Liver (tissue), 9 donors: ENCODE results near the gene LRRC46. TPM values are rescaled to one million over a fixed set of nuclear protein-coding genes. Genes with fewer than 3 reads are reported as not detected.

Experiments used
- DNase-seq: peaks from one replicate; pipeline ENCODE4 v3.0.0-alpha.2; 2017; ENCODE audit warnings: low spot score
- H3K27ac ChIP-seq, 2 donors: one replicate each; pipeline ENCODE4 v1.7.0; 2013; ENCODE audit warnings: inconsistent platforms in 2 of 2, low read length in 2 of 2, control low read depth in 1 of 2, low read depth in 1 of 2, mild to moderate bottlenecking in 1 of 2
- H3K27me3 ChIP-seq, 4 donors: one replicate each; pipeline versions ENCODE4 v1.6.1 to v1.7.0; 2013; ENCODE audit warnings: low read length in 3 of 4, inconsistent platforms in 1 of 4, mild to moderate bottlenecking in 1 of 4, moderate library complexity in 1 of 4; ENCODE audit not compliant: control insufficient read depth in 4 of 4, insufficient read depth in 4 of 4
- H3K36me3 ChIP-seq, 4 donors: one replicate each; pipeline versions ENCODE4 v1.6.1 to v1.7.0; 2013; ENCODE audit warnings: low read length in 3 of 4, mild to moderate bottlenecking in 3 of 4, low read depth in 1 of 4, moderate library complexity in 1 of 4; ENCODE audit not compliant: control insufficient read depth in 4 of 4, insufficient read depth in 3 of 4
- H3K4me1 ChIP-seq, 4 donors: one replicate each; pipeline versions ENCODE4 v1.6.1 to v1.7.0; 2013; ENCODE audit warnings: low read length in 3 of 4, mild to moderate bottlenecking in 3 of 4, moderate library complexity in 1 of 4; ENCODE audit not compliant: control insufficient read depth in 4 of 4, insufficient read depth in 4 of 4
- H3K4me3 ChIP-seq, 3 donors: one replicate each; pipeline versions ENCODE4 v1.6.1 to v1.7.0; 2013; ENCODE audit warnings: low read length in 3 of 3, control low read depth in 1 of 3, low read depth in 1 of 3, mild to moderate bottlenecking in 1 of 3
- H3K9ac ChIP-seq, 2 donors: one replicate each; pipeline ENCODE4 v1.7.0; 2013; ENCODE audit warnings: low read length in 2 of 2, mild to moderate bottlenecking in 2 of 2, moderate library complexity in 2 of 2, control low read depth in 1 of 2, low read depth in 1 of 2
- H3K9me3 ChIP-seq, 4 donors: one replicate each; pipeline versions ENCODE4 v1.6.1 to v1.7.0; 2013; ENCODE audit warnings: low read length in 3 of 4; ENCODE audit not compliant: control insufficient read depth in 4 of 4
- EGR1 ChIP-seq, 2 donors: IDR thresholded peaks; 2 replicates each; pipeline ENCODE4 v1.6.1; 2016 to 2018; ENCODE audit warnings: antibody characterized with exemption in 2 of 2, low read depth in 2 of 2
- FOXA1 ChIP-seq: IDR thresholded peaks from 2 replicates; pipeline ENCODE4 v1.6.1; 2016; ENCODE audit warnings: antibody characterized with exemption
- FOXA2 ChIP-seq: IDR thresholded peaks from 2 replicates; pipeline ENCODE4 v1.6.1; 2016; ENCODE audit warnings: antibody characterized with exemption
- GABPA ChIP-seq, 2 donors: IDR thresholded peaks in 1 of 2; conservative IDR thresholded peaks in 1 of 2; 2 replicates each; pipeline ENCODE4 v1.6.1; 2016; ENCODE audit warnings: antibody characterized with exemption in 2 of 2, mild to moderate bottlenecking in 1 of 2, moderate library complexity in 1 of 2
- JUND ChIP-seq, 2 donors: IDR thresholded peaks; 2 replicates each; pipeline ENCODE4 v1.6.1; 2016; ENCODE audit warnings: antibody characterized with exemption in 2 of 2
- NR2F2 ChIP-seq: IDR thresholded peaks from 2 replicates; pipeline ENCODE4 v1.6.1; 2016; ENCODE audit warnings: antibody characterized with exemption
- RAD21 ChIP-seq, 2 donors: IDR thresholded peaks; 2 replicates each; pipeline ENCODE4 v1.6.1; 2016; ENCODE audit warnings: antibody characterized with exemption in 2 of 2, mild to moderate bottlenecking in 2 of 2
- RXRA ChIP-seq, 2 donors: IDR thresholded peaks; 2 replicates each; pipeline ENCODE4 v1.6.1; 2017 to 2018; ENCODE audit warnings: antibody characterized with exemption in 2 of 2, mild to moderate bottlenecking in 1 of 2
- SP1 ChIP-seq: IDR thresholded peaks from 2 replicates; pipeline ENCODE4 v1.6.1; 2018; ENCODE audit warnings: antibody characterized with exemption, mild to moderate bottlenecking
- YY1 ChIP-seq: IDR thresholded peaks from 2 replicates; pipeline ENCODE4 v1.6.1; 2016; ENCODE audit warnings: antibody characterized with exemption, mild to moderate bottlenecking
- WGBS: extraction: QIAGEN DNeasy Blood & Tissue Kit; methylation state at CpG from one replicate; pipeline ENCODE4 v1.1.7; 2013; 5-methylcytosine and 5-hydroxymethylcytosine counted together
- polyA plus RNA-seq, 2 donors: library from polyadenylated mRNA; stranded (reverse) in 1 of 2; unstranded in 1 of 2; fragments of 200-250 nt in 1 of 2; fragments of >200 nt in 1 of 2; fragmentation: Nextera tagmentation in 1 of 2; extraction: Ambion mirVana in 1 of 2; gene quantifications; one replicate each; pipeline versions ENCODE4 v1.2.1 to v1.2.3, GENCODE V29; 2013 to 2015
- total RNA-seq, 2 donors: library from RNA; depleted of rRNA; stranded (reverse); fragments of >200 nt; gene quantifications; one replicate each; pipeline ENCODE4 v1.2.3, GENCODE V29; 2014
- TF ChIP-seq, protein P1 (sequence below): IDR thresholded peaks from 2 replicates; pipeline ENCODE4 v1.6.1; 2016; ENCODE audit warnings: antibody characterized with exemption, mild to moderate bottlenecking
- TF ChIP-seq, protein P2 (sequence below): IDR thresholded peaks from 2 replicates; pipeline ENCODE4 v1.6.1; 2016; ENCODE audit warnings: antibody characterized with exemption
- TF ChIP-seq, protein P3 (sequence below): IDR thresholded peaks from 2 replicates; pipeline ENCODE4 v1.6.1; 2016; ENCODE audit warnings: antibody characterized with exemption
- TF ChIP-seq, protein P4 (sequence below): fragments of 150-350 bp; IDR thresholded peaks from 2 replicates; pipeline ENCODE4 v1.5.1; 2017; ENCODE audit warnings: improper control_type of control experiment, low read depth, low read length; ENCODE audit not compliant: missing input control
- donor health status: healthy.
- donor health status: healthy.
- donor health status: healthy.
- donor health status: healthy.
- donor health status: healthy.

Gene LRRC46
- total and polyA plus RNA-seq, 4 donors = under 0.01 to 0.43 (median 0.32) TPM

DNA sequence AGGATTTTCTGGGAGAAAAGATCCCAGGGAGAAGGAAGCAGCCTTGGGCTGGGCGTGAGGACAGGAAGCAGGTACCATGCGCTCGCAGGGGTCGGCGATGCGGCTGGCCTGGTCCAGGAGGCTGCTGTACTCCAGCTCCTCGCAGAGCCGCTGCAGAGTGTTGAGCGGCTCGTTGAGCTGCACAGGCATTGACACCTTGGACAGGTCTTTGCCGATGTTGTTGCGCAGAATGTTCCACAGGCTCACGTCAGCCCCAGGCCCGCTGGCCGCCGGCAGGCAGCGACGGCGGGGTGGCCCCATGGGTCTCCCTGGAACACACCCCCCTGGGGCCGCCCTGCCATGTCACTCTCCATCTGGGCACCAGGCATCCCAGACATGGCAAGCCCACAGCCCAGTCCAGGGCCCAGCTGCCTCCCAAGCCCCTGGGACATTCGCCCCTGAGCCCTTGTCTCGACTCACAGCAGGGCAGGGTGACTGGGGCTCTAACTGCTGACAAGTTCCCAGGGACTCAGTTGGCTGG is 17.9 kb upstream of the LRRC46 start (continued):
- TF ChIP-seq YY1 (no peak), RAD21 (IDR thresholded peaks at IDR 0.05) (no peak)

DNA sequence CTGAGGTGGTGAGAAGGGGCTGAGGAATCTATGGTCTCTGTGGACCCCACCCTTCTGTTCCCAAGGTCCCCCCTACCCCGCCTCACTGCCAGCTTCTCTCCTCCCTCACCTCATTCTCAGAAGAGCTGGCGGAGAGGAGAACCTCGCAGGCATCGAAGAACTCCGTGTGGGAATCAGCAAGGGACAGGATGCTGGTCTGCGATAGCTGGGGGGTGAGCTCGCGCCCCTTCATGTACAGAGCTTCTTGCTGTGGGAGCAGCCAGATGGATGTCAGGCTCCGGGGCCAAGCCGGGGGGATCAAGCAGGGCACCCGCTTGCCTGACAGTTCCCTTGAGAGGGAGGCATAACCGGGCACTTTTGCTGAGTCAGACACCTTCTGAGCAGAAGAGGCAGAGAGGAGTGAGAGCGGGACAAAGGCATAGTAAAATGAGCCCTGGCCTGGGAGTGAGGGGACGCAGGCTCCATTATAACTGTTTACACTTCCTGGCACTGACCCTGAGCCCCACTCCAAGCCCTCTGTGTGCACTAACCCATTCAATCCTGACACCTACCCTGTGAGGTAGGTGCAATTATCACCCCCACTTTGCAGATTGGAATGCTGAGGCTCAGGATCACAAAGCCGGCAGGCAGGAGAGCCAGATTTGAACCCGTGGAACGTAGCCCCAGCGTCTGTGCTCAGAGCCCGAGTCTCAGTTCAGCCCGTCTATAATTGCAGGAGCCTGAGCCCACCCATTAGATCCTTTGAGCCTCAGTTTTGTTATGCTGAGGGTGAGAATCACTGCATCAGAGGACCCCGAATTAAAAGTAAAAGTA is 16.2 kb upstream of the LRRC46 start:
- H3K4me3 ChIP-seq = no peak overlapping the region
- H3K27ac ChIP-seq = no peak overlapping the region
- no peak for DNase-seq
- no peaks in the 10 kb centered on the region for H3K9me3 ChIP-seq
- TF ChIP-seq NR2F2 (no peak), RAD21 (IDR thresholded peaks at IDR 0.05) (no peak), SP1 (no peak), RXRA (IDR thresholded peaks at IDR 0.05) (no peak), FOXA2 (no peak), JUND (IDR thresholded peaks at IDR 0.05) (no peak), EGR1 (IDR thresholded peaks at IDR 0.05; ENCODE audit: low read depth in 2 of 2) (no peak), FOXA1 (no peak), GABPA (IDR thresholded peaks at IDR 0.05 in 1 of 2, conservative IDR thresholded peaks at IDR 0.05 in 1 of 2) (no peak)
- TF ChIP-seq, protein P1, sequence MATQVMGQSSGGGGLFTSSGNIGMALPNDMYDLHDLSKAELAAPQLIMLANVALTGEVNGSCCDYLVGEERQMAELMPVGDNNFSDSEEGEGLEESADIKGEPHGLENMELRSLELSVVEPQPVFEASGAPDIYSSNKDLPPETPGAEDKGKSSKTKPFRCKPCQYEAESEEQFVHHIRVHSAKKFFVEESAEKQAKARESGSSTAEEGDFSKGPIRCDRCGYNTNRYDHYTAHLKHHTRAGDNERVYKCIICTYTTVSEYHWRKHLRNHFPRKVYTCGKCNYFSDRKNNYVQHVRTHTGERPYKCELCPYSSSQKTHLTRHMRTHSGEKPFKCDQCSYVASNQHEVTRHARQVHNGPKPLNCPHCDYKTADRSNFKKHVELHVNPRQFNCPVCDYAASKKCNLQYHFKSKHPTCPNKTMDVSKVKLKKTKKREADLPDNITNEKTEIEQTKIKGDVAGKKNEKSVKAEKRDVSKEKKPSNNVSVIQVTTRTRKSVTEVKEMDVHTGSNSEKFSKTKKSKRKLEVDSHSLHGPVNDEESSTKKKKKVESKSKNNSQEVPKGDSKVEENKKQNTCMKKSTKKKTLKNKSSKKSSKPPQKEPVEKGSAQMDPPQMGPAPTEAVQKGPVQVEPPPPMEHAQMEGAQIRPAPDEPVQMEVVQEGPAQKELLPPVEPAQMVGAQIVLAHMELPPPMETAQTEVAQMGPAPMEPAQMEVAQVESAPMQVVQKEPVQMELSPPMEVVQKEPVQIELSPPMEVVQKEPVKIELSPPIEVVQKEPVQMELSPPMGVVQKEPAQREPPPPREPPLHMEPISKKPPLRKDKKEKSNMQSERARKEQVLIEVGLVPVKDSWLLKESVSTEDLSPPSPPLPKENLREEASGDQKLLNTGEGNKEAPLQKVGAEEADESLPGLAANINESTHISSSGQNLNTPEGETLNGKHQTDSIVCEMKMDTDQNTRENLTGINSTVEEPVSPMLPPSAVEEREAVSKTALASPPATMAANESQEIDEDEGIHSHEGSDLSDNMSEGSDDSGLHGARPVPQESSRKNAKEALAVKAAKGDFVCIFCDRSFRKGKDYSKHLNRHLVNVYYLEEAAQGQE = no peak
- TF ChIP-seq, protein P2, sequence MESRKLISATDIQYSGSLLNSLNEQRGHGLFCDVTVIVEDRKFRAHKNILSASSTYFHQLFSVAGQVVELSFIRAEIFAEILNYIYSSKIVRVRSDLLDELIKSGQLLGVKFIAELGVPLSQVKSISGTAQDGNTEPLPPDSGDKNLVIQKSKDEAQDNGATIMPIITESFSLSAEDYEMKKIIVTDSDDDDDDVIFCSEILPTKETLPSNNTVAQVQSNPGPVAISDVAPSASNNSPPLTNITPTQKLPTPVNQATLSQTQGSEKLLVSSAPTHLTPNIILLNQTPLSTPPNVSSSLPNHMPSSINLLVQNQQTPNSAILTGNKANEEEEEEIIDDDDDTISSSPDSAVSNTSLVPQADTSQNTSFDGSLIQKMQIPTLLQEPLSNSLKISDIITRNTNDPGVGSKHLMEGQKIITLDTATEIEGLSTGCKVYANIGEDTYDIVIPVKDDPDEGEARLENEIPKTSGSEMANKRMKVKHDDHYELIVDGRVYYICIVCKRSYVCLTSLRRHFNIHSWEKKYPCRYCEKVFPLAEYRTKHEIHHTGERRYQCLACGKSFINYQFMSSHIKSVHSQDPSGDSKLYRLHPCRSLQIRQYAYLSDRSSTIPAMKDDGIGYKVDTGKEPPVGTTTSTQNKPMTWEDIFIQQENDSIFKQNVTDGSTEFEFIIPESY = no peak
- TF ChIP-seq, protein P3, sequence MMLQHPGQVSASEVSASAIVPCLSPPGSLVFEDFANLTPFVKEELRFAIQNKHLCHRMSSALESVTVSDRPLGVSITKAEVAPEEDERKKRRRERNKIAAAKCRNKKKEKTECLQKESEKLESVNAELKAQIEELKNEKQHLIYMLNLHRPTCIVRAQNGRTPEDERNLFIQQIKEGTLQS = no peak
- TF ChIP-seq, protein P4, sequence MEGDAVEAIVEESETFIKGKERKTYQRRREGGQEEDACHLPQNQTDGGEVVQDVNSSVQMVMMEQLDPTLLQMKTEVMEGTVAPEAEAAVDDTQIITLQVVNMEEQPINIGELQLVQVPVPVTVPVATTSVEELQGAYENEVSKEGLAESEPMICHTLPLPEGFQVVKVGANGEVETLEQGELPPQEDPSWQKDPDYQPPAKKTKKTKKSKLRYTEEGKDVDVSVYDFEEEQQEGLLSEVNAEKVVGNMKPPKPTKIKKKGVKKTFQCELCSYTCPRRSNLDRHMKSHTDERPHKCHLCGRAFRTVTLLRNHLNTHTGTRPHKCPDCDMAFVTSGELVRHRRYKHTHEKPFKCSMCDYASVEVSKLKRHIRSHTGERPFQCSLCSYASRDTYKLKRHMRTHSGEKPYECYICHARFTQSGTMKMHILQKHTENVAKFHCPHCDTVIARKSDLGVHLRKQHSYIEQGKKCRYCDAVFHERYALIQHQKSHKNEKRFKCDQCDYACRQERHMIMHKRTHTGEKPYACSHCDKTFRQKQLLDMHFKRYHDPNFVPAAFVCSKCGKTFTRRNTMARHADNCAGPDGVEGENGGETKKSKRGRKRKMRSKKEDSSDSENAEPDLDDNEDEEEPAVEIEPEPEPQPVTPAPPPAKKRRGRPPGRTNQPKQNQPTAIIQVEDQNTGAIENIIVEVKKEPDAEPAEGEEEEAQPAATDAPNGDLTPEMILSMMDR = no peak
- H3K9ac ChIP-seq = no peak overlapping the region
- WGBS = 94% methylated on average over 21 of the region's 21 CpGs
- H3K36me3 ChIP-seq = peaks cover 0 to 8% (median 2%) of the 10 kb centered on the region in 4 donors
- H3K27me3 ChIP-seq = no peaks in the 10 kb centered on the region
- peaks cover 0 to 1% (median 0%) of the 10 kb centered on the region in 4 donors for H3K4me1 ChIP-seq
